Hematopoietic multipotent progenitor cell treated with erythropoietin and hydrocortisone succinate and interleukin-3 and kit ligand, for 6 days (in vitro differentiated cells): Measurements from ENCODE around the gene AKR1E2.

Source experiments
- DNase-seq: peaks from one replicate; pipeline ENCODE4 v3.0.0-alpha.2; 2015

Gene AKR1E2

GRCh38 chr10:4847561-4848355, 21.8 kb downstream of the AKR1E2 start:
- DNase-seq = peak; percentile 66

DNA sequence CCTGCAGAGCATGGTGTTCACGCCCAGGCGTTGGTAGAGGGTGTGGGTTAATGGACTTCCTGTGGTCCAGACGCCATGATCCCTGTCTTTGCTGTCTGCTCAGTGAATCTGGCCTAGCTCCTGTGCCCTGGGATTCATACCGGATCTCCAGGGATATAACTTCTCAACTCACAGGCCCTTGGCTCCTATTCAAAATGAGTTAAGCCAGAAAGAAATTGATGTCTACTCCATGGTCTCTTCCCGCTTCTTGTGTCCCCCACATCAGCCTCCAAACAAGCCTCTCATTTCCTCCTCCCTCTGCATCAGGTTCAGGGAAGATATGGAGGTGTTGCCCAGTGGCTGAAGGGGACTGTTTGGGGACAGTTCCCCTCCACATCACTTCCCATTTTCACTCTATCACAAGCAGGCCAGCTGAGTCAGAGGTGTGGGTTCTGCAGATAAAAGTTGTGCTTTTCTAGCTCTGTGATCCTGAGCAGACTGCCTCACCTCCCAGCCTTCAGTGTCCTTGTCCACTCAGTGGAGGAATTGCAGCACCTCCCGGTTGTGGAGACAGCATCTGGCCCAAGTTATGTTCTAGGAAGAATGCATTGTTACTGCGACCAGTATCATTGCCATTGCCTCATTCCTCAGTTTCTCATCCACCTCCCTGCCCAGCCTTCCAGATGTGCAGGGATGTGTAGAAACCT, 22.5 kb downstream of the AKR1E2 start:
- DNase-seq = peak; percentile 92

DNA sequence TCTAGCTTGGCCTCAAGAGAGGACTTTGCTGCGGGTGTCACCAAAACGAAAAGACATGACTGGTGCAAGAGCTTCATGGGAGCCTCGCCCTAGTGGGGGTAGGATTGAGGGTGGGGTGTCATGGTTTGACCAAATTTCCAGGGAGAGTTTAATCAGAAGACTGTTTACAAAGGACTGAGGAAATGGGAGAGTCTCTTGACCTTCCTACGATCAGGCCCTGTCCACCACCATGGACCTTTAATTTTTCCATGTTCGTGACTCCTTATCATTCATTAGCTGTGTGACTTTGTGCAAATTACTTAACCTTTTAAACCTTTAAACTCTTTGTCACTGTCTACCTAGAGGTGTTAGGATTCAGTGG, 23.0 kb downstream of the AKR1E2 start:
- DNase-seq = no peak

DNA sequence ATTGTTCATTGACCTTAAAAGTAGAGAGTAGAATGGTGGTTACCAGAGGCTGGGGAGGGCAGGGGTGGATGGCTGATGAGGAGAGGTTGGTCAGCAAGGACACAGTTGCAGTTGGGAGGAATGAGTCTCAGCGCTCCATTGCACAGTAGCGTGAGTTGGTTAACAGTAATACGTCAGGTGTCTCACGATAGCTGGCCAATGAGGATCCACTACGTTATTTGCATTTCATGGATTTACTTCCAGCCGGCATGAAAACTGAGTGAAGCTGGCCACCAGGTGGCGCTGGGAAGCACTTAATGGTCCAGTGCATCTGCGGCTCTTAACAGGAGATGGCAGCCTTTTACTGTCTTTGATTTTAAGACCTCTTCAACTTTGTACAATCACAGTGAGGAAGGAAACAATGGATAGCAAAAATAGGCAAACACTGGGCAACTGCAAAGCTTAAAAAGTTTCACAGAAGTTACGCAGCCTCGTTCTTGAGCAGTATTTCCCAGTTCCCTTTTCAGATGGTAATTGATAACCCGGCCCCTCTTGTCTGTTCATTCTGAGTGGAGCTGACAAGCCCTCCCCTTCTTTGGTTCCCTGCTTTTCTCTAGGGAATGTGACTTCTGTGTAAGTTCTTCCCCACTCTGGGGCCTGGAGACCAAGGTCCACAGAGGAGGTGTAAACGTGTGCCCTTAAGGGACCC, 23.7 kb downstream of the AKR1E2 start:
- DNase-seq = peak; percentile 98

DNA sequence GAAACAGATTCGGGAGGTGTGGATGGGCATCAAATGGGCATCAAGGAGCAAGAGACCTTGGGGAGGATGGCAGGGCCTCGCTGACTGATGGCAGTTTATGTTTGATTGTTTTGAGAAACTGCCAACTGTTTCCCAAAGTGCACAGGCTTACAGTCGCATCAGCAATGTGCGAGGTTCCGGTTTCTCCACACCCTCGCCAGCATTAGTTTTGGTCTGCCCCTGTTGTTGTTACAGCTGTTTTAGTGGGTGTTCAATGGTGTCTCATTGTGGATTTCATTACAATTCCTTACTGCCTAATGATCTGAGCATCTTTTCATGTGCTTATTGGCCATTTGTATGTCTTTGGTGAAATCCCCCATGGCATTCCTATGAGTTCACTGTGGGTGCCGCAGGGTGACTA, 24.4 kb downstream of the AKR1E2 start:
- DNase-seq = no peak

DNA sequence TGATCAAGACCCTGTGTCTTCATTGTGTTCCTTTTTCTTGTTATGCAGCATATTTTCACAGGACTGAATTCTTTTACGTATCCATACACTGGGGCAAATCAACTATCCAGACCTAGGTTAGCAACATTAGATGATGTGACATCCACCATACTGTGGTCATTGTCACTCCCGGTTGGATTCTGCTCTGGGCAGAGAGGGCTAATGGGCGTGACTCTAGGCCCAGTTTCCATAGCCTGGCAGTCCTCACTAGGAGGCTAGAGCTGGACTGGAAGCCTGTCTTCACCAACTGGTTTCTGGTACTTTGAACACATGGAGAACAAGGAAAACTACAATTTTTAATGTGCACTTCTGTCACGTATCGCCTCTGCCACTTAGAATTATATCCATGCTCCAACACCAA, 25.2 kb downstream of the AKR1E2 start:
- no peak for DNase-seq

GRCh38 chr10:4851846-4852245, 25.8 kb downstream of the AKR1E2 start:
- no peak for DNase-seq

GRCh38 chr10:4865945-4866661, 40.1 kb downstream of the AKR1E2 start:
- DNase-seq = peak; percentile 16

- DNase-seq = no peak
Measured at GRCh38 chr10:4867109-4867519, 41.1 kb downstream of the AKR1E2 start.

DNA sequence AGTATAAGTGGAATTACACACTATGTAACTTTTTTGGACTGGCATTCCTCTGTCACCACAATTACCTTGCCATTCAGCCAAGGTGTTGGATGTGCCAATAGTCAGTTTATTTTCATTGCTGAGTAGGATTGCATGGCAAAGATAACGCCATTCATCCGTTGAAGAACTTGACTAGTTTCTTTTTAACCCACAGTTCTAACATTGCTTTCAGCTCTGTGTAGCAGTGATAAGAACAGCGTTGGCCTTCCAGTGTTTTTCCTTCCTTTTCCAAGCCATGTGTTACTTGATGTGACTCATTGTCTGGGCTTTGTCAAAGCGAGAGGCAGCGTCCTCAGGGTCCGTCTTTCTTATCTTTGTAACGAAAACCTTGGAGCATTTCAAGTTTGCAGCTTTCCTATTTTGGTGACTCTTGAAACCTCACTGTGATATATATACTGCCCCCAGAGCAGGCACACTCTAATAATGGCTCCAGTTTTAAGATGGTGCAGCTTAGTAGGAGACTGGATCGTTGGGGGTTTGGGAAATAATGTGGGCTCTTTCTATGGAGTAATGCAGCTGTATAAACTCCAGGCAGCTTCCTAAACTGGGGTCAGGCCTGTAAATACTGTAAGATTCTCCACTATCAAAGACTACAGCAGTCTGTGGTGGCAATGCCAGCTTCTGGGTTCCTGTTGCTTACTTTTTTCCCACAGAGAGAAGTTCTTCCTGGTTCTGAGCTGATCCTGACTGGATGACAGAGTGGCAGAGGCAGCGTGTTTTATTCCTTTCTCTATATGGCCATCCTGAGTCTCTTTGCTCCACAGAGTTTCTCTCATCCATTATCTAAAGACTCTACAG, 41.7 kb downstream of the AKR1E2 start:
- DNase-seq = peak; percentile 88

DNA sequence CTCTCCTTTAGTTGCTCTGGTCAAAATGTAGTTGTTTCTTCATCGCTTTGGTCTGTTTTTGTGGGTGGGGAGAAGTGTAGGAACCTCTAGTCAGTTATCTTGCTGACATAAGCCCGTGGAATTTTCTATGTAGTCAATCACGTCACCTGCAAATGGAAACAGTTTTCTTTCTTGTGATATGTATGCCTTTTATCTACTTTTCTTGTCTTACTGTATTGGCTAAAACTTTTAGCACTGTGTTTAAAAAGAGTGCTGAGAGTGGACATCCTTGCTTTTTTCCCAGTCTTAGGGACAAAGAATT, 42.3 kb downstream of the AKR1E2 start:
- no peak for DNase-seq

- DNase-seq = no peak
Measured at GRCh38 chr10:4882704-4883078, 56.7 kb downstream of the AKR1E2 start.

- peak; percentile 45 for DNase-seq
Measured at GRCh38 chr10:4883079-4883739, 57.2 kb downstream of the AKR1E2 start.

DNA sequence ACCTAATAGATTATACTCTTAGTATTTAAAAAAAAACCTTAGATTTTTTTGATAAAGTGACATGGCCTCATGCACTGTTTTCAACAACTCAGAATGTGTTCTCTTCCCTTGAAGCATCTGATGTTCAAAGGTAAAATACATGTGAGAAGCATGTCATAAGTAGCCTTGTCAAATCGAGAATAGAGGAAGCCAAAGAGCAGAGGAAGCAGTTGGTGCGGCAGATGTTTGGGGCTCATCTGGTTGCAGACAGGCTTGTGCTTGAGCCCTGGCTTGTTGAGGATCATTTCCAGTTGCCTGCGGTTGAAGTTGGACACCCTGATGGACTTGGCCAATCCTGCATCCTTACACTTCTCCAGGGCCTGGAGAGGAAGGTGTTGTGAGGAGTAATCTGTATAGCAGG, 59.2 kb downstream of the AKR1E2 start:
- DNase-seq = peak; percentile 13

- DNase-seq = peak; percentile 11
Measured at GRCh38 chr10:4887501-4887900, 61.5 kb downstream of the AKR1E2 start.

GRCh38 chr10:4888236-4888635, 62.2 kb downstream of the AKR1E2 start:
- no peak for DNase-seq

GRCh38 chr10:4889959-4890358, 64.0 kb downstream of the AKR1E2 start:
- DNase-seq = no peak

DNA sequence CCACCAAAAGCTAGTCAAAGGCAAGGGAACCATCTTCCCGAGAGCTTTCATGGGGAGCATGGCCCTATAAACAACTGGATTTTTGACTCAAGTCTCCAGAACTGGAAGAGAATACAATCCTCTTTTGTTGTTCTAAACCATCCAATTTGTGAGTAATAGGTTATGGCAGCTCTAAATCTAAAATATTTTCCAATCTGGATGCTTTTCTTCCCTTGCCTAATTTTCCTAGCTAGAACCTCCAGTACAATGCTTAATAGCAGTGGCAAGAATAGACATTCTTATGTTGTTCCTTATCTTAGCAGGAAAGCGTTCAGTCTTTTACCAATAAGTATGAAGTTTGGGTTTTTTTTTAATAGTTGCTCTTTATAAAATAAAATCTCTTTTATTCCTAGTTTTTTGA, 66.7 kb downstream of the AKR1E2 start:
- no peak for DNase-seq

DNA sequence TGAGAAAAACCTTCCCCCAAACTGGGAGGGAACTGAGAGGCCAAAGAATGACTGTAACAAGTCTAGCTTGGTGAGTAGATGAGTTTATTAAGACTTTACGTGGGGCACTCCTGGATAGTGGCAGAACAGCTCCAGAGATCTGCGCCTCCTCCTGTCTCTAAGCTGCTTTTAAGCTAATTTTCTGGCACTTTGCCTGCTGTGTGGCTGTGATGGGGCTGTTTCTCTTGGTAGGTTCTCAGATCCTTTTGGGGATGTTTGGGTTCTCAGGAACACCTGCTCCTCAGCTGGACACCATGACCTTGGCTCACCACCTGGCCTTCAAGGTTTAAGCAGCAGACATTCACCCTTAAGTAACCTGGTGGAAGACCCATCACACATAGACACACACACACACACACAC, 68.3 kb downstream of the AKR1E2 start:
- DNase-seq = no peak
